Activated effector memory CD4-positive, alpha-beta T cell treated with Interleukin-2 at 50 U/mL for 16 hours (primary cell): Measurements from ENCODE around the gene CORO1C.
"Not testable (repeated sequence)": the region's sequence is repeated elsewhere in the genome, so short reads cannot be mapped to it uniquely, and the experiment has no call there.

Experiments used
- DNase-seq: peaks from one replicate; pipeline ENCODE4 v3.0.0-alpha.2; 2020

Gene CORO1C

DNA sequence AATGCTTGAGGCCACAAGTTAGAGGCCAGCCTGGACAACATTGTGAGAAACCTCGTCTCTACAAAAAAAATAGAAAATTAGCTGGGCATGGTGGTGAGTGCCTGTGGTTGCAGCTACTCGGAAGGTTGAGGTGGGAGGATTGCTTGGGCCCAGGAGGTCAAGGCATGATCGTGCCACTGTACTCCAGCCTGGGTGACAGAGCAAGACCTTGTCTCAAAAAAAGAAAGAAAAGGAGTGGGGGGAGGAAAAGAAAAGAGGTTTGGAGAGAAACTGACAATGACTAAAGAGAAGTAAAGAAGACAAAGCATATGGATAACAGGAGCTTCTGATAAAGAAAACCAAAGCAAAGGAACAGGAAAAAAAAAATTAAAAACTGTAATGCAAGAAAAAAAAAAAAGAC, 60.2 kb downstream of the CORO1C start:
- DNase-seq, result no peak

DNA sequence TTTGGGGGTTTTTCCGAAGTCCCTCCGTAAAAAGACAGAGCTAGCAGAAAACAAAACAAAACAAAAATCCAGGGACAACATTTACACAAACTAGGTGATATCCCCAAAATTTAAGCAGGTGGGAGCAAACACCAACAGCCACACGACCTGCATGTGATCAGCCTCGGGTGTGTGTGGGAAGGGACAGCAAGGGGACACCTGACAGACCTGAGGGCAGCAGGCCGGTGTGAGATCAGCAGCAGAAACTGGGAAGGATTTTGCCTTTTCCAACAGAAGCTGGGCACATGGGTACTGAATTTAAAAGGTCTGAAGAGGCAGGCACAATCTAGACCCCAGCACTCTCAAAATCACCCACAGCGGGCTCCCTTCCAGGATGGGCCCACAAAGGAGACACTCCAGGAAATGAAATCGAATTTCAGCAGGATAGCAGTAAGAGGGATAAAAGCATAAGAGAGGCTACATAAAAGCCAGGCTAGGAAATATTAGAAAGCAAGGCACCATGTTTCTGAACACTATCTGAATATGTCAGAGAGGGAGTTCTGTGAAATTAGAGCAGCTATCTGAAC, 61.2 kb downstream of the CORO1C start:
- no peak for DNase-seq

DNA sequence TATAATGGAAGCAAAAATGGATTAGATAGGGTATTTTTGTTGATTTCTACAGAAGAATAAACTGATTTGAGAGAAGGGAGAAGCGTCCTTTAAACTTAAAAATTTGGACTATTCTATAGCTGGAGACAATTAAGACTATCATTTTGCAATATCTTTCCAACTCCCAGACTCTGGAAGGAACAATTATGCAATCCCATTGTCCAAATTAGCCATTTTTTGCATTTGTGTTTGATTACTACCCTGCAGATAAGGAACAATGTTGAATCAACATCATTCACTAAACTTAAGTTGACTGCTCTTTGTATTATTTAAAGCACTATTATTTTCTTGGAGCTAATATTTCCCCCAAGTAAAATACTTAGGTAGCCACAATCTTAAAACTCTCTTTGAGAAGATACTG, 62.8 kb downstream of the CORO1C start:
- no peak for DNase-seq

DNA sequence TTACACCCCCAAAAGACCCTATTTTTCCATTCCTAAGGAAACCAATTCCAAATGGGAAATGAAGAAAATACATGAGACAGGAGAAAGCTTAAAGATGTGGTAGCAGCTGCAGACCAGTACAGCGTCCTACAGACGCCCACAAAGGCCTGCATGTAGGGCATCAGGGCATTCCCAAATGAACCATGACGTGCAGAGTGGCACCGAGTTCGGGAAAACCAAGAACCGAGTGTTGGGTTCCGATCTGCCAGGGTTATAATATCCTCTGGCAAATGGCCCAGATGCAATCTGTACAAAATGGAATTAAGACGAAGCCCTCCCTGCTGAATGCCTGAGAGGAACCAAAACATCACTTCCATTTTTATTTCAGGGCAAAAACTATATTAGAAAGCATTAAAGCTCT, 63.3 kb downstream of the CORO1C start:
- DNase-seq, result no peak

DNA sequence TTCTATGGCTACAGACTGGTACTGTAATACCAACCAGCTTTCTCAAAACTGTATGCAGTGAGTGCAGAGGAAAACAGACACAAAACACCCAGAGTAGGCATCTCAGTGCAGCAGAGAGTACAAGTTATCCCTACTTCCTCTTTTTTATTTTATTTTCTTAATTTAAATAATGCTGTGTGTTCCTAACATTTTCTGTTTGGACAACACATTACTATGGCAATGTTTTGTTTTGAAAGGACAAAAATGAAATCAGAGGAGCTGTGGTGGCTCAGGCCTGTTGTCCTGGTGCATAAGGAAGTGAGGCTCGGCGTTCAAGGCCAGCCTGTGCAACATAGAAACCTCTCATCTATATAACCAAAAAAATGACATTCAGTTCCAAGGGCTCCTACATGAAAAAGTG, 64.0 kb downstream of the CORO1C start:
- no peak for DNase-seq

DNA sequence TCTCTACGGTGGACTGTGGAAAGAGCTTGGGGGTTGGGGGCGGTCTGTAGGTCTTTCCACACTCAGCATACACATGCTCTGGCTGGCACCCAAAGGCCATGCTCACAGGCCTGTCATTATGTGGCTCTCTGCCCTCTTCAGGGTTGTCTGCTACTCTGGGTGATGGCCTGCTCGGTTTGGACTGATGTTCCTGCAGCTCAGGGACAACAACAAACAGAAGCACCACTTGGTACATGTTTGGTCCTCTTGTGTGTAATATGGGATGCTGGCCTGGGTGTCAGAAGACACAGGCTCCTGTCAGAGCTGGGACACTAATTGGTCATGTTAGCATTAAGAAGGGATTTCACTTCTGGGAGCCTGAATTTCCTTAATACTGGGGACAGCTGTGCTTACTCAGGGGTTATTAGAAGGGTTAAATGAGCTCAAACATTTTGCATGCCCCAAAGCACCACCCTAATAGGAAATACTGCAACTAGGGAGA, 64.9 kb downstream of the CORO1C start:
- no peak for DNase-seq

DNA sequence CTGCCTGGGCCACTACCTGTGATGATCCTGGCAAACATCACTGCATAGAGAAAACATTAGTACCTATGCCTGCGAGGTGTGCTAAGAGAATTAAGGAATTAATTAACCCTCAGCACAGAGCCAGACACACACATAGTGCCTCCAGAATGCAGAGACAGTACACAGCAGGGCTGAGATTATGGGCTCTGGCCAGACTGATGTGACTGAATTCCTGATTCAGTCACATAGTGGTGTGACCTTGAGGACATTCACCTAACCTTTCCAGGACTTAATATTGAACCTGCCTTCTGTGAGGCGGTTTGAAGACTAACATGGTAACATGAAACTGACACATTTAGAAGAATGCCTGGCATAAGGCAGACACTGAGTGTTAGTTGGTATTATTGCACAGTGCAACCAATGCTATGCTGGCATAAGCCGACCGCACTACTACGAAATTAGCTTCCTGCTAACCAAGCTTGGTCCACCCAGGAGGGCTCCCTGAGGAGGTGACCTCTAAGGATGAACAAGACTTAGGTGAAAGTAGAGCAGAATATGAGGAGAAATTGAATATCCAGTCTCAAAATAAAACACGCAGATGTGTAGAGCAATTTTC, 65.6 kb downstream of the CORO1C start:
- no peak for DNase-seq

DNA sequence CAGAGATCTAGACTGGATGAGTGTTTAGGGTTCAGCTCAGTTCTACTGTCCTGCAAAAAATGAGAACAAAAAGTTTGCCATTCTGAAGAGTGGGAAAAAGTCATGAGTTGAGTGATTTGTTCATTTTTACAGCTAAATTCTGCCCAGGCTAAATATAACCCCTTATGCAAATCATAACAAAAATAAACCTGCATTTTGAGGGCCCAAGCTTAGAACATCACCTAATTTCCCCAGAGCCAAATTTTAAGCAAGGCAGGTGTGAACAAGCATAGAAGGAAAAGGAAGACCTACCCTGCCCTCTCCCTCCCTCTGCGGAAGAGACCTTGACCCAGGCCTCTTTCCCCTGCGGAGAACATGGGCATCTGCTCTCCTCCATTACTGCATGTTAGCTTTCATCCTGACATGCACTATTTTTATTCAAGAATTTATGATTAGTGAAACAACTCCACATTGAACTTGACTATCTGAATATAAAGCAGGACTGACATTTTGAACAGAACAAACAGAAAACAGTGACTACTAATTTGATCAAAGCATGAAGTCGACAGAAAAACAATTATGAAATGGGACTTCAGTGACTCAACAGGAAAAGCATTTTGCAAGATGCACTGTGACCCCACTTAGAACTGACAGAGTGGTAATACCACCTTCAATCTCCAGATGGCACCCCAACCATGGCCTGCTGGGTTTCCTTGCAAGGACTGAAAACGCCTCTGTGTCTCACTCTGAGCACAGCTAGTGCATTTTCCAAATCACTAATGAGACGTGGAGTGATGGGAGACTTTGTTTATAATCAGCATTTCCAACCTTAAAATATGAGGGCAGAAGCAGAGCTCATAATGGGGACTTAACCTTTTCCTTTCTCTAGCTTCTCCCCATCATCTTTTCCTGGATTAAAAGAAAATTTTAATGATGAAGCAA, 66.7 kb downstream of the CORO1C start:
- DNase-seq, result peak; percentile 77

DNA sequence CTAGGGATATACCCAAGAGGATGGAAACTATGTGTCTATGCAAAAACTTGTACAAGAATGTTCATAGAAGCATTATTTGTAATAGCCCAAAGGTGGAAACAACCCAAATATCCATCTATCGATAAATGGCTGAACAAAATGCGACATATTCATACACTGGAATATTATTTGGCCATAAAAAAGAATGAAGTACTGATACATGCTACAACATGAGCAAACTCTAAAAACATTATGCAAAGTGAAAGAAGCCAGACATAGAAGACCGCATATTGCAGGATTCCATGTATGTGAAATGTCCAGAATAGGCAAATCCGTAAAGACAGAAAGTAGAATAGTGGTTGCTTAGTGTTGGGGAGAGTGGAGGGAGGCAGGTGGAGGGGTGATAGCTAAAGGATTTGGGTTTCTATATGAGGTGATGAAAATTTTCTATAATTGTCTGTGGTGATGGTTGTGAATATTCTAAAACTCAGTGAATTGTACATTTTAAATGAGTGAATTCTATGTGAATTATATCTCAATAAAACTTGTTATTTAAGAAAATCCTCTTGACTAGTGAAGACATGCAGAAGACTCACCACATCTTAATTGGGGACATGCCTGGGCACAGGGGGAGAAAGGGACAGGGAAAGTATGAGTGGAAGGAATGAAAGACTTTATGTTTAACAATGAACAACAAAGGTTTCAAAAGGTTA, 67.8 kb downstream of the CORO1C start:
- no peak for DNase-seq

DNA sequence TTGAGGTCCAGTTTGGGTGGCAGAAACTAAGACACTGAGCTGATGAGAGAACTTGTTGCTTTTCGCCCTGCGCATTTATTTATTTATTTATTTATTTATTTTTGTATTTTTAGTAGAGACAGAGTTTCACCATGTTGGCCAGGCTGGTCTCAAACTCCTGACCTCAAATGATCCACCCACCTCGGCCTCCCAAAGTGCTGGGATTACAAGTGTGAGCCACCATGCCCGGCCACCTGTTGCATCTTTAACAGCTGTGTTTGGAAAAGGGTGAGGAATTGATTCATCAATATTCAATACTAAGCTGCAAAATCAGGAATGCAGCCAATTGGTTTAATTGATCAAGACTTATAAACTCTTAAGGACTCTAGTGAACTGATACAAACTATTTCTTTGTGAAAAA, 73.2 kb downstream of the CORO1C start:
- DNase-seq, result not testable (repeated sequence)

DNA sequence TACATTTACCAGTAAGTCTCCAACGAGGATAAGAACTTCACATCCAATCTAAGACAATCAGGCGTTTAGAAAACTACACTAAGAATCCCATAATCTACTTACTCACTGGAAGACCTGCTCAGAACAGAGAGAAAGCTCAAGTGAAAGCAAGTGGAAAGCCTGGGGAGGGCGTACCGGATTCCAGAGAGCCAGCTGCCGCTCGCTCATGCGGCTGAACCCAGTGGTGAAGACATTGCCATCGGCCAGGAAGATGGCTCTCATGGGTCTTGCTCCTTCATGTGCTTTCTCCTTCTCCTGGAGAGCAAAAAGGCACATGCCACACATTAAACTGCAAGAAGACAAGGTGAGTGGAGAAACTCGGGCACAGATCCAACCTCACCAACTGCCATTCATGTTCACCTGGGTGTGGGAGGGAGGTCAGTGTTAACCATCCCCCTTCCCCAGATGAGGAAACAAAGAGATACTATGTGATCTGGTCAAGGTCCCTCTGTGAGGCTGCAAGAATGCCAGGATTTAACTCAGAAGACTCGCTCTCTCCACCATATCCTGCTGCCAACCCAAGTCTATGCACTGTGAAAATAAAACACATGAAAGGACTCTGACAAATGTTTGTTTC, 74.1 kb downstream of the CORO1C start:
- no peak for DNase-seq

DNA sequence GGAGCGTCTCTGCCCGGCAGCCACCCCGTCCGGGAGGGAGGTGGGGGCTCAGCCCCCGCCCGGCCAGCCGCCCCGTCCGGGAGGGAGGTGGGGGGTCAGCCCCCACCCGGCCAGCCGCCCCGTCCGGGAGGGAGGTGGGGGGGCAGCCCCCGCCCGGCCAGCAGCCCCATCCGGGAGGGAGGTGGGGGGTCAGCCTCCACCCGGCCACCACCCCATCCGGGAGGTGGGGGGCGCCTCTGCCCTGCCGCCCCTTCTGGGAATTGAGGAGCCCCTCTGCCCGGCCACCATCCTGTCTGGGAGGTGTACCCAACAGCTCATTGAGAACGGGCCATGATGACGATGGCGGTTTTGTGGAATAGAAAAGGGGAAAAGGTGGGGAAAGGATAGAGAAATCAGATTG, 75.1 kb downstream of the CORO1C start:
- DNase-seq, result not testable (repeated sequence)

DNA sequence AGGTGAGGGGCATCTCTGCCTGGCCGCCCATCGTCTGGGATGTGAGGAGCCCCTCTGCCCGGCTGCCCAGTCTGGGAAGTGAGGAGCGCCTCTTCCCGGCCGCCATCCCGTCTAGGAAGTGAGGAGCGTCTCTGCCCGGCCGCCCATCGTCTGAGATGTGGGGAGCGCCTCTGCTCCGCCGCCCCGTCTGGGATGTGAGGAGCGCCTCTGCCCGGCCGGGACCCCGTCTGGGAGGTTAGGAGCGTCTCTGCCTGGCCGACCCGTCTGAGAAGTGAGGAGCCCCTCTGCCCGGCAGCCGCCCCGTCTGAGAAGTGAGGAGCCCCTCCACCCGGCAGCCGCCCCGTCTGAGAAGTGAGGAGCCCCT, 75.5 kb downstream of the CORO1C start:
- not testable (repeated sequence) for DNase-seq

DNA sequence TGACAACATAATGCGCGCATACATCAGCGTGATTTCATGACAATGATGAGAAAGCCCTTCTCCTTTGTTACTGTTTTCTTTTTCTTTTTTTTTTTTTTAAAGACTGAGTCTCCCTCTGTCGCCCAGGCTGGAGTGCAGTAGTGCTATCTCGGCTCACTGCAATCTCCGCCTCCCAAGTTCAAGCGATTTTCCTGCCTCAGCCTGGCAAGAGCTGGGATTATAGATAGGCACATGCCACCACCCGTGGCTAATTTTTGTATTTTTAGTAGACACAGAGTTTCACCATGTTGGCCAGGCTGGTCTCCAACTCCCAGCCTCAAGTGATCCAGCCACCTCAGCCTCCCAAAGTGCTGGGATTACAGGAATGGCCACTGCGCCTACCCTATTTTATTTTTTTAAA, 76.7 kb downstream of the CORO1C start:
- not testable (repeated sequence) for DNase-seq

DNA sequence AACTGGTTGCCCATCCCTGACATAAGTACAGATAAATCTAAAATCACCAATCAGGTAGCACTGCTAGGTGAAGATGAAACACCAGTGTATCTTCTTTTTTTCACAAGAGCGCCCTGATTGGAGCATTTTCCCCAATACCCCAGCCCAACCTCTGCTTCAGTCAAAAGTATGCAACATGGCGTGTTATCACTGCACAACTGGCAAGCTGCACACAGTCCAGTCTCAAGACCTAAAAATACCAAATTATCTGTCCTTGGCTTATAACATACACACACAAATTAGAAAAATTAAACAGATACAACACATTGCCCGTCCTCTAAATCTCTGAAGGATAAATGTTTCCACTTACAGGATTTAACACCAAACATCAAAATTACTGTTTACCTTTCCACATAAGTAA, 77.4 kb downstream of the CORO1C start:
- no peak for DNase-seq

DNA sequence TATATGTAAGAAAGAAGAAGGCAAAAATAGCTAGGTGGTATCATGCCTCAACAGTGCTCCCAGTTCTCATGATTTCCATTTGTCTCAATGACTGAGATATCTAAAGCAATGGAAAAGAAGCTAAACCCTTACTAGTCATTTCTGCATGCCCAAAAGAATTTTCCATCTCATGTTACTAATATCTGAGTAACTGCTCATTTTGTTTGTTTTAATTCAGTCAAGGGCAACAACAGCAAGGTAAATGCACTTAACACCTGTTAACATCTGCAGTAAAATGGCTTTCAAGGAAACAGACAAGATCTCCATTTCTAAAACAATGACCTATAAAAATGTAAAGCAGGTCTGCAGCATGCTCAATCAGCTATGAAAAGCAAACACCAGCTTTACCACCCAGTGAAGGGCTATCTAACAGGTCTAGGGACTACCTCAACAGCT, 78.2 kb downstream of the CORO1C start:
- no peak for DNase-seq

DNA sequence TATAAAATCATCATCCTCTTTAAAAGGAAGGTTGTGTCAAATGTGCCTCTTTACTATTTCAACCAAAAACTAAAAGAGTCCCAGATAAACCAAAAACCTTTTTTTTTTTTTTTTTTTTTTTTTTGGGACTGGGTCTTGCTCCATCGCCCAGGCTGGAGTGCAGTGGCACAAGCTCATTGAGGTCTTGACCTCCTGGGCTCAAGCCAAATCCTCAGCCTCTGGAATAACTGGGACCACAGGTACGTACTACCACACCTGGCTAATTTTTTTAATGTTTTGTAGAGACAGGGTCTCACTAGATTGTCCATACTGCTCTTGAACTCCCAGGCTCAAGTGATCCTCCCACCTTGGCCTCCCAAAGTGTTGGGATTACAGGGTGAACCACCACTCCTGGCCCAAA, 81.2 kb downstream of the CORO1C start:
- no peak for DNase-seq

DNA sequence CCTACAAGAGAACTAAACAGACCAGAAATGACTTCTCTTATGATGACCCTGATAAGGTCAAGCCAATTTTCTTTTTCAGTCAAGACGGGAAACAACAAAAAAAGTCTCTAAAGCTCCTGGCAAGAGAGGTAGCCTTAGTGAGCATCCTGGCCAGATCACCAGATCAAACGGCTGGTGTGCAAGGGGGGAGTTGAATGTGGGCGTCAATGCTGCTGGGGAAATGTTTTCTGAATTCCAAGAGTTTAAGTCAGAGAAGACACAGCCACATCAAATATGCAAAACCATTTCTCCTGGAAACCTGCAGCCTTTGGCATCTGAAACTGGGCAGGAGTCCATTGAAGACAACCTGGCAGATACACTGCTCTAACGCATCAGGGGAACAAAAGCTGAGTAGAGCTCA, 81.6 kb downstream of the CORO1C start:
- no peak for DNase-seq

DNA sequence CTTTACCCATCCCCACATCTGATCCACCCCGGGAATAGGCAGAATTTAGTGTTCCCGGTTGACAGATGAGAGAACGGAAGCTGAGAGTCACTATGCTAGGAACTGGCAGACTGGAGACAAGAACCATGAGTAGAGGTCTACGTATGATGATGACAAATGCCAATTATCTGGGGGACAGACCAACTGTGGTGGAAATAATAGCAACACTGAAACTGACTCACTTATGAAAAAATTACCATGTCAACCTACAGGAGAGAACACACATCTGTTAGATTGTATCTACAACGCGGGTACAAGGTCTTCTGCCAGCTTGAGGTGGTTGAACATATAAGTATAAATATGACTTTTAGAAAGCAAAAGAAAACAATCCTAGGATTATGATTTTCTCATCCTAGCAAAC, 82.2 kb downstream of the CORO1C start:
- no peak for DNase-seq

DNA sequence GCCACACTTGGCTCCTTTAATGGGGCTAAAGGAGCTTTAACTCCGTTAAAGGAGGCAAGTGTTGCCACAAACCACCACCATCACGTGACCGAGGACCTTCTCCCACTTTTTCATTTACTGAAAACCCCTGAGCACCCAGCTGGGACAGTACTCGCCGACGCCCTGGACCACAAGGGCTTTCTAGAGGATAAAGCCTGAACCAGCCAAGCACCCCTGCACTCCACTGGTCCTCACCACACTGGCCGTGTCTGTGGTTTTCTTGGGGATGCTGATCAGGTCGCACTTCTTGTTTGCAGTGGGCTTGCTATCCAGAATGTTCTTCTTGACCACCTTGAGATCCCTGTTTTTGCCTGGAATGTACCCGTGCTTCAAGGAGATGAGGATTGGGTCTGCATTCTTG, 82.9 kb downstream of the CORO1C start:
- DNase-seq, result no peak

DNA sequence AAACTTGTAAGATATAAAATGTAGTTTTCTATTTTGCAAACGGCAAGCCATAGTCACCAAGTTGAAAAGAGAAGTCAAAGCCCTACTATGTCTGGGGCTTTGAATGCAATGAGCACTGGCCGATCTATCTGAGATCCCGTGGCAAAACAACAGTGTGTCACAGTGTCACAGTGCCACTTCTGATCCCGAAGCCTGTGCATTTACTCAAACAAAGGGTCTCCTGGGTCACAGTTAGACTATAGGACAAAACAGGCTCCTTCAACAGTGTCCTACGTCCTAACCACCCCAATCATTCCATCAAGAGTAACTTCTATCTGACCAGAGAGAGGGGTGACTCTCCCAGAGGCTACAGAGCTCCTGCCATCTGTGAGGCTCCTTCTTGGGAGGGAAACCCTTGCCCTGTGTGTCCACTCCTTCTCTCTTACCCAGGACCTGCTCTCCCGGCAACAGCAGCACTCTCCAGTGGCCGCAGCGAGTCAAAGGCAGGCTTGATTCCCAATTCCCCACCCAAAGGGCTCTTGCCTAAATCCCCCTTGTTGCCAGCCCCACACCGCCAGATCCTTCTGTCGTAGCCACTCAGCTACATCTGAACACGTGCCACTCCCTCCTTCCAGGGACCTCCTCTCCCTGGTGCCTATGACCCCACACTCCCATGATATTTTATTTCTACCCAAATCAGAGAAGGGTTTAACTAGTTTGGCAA, 83.6 kb downstream of the CORO1C start:
- DNase-seq, result no peak
